Daoy (cell line): ENCODE measurements around the gene ZBP1. TPM values are rescaled to one million over a fixed set of nuclear protein-coding genes. Genes with fewer than 3 reads are reported as not detected.

Experiments
- DNase-seq: peaks from one replicate; pipeline ENCODE4 v3.0.0-alpha.2; 2015; ENCODE audit warnings: low read depth
- total RNA-seq: library from RNA; depleted of rRNA; stranded (reverse); fragments of >200 nt; shearing (Covaris generic); gene quantifications from 2 replicates; pipeline ENCODE4 v1.2.3, GENCODE V29; 2014

ZBP1 gene
- total RNA-seq, 1 experiment from 2014 or later = 0.11 TPM

DNA sequence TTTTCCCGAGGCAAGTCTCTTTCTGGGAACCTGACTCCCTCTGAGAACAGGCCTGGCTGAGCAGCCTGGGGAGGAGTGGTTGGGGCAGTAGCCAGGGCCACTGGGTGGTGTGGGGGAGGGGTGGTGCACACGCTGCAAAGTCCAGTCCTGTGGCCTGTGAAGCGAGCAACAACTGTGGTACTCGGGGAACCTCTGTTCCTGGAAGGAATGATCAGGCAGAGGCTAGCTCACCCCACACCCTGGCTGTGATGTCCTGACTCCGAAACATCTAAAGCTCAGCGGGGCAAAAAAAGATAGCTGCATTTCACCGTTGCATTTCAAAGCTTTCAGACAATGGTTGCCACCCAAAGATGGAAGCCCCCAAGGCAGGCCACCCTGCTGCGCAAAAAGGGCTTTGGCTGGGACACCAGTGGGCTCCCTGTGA, 33.8 kb downstream of the ZBP1 start:
- no peak for DNase-seq

DNA sequence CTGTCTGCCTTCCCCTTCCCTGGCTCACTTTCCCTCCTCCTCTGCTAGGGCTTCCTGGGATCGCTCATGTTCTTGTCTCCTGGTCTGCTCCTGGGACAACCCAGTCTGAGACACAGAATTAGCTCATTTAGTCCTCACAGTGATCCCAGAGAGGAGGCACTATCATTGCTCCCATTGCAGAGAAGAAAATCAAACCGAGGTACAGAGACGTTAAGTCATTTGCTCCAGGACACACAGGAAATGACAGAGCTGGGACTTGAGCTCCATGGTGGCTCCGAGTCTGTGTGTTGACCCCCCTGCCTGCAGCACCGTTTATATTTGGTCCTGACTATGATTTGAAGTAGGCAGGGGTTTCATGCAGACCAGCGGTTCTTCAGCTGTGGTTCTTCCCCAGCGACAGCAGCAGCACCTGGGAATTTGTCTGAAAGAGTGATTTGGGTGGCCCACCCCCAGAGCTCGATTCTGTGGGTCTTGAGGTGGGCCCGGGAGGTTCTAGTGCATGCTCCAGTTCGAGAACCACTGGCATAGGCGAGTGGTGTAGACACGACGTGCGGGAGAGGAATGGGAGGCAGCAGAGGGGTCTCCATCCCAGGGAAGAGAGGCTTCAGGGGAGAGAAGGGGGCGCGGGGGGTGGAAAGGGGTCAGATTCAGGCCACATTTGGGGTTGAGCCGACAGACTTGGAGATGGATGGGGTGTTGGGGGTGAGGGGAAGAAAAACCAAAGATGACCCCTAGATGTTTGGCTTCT, 34.6 kb downstream of the ZBP1 start:
- DNase-seq = no peak

DNA sequence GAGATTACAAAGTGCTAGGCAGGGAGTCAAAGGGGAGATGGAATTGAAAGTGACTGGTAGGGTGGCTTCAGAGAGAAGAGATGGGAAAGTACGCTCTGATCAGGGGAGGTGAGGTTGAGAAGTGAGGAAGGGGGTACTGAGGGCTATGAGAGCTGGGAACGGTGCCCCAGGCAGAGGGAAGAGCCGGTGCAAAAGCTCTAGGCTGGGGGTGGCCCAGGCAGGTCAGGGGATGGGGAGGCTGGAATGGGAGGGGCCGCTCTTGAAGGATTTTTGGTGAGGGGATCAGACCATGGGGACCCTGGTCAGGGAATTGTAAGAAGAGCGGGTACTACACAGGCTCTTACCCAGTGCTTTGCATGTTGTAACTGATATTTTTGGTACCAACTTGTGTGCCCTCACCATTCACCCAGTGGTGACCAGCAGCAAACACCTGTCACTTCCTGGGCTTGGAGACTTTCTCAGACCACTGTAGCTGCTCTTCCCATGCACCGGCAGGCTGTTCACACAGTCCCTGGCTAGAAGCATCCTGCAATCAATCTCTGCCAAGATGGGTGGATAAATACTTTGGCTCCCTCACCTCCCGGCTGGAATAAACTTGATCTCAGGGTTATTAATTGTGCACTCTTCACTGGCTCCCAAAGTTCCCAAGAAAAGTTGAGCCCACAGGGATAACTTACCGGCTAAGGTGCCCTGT, 35.3 kb downstream of the ZBP1 start:
- no peak for DNase-seq

DNA sequence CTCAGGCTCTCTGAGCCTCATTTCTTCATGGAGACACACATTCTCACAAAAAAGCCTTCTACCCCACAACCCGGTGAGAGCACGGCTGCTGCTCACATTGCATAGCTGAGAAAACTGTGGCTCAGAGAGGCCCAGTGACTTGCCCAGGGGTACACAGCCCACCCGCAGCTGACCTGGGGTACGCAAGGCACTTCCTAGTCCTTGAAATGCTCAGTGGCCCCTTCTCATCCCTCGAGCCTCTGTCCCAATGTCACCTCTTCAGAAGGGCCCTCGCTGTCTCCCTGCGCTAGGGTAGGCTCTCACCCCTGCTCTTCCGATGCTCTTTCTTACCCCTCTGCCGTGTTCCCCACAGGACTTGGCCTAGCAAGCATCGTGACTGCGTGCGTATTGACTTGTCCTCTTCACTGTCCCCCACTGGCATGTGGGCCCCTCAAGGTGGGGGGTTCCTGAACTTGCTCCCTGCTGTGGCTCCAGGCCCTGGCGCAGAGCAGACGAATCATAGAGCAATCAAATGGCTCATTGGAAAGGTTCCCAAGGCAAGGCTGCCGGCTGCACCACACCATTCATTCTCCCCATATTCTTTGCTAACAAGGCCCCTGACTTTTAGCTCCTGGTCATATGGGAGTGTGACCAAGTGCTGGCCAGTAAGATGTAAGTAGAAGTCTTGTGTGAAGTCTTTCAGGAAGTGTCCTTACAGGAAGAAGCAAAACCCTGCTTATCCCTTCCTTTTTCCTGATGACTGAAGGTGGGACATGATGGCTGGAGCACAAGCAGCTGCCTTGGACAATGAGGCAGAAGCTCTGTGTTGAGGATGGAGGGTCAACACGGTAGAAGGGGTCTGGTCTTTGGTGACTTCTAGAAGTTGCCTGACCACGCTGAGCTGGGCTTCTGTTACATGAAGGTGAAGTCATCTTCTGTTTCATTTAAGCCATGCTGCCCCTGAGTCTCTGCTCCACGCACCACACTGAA, 36.7 kb downstream of the ZBP1 start:
- DNase-seq = no peak

DNA sequence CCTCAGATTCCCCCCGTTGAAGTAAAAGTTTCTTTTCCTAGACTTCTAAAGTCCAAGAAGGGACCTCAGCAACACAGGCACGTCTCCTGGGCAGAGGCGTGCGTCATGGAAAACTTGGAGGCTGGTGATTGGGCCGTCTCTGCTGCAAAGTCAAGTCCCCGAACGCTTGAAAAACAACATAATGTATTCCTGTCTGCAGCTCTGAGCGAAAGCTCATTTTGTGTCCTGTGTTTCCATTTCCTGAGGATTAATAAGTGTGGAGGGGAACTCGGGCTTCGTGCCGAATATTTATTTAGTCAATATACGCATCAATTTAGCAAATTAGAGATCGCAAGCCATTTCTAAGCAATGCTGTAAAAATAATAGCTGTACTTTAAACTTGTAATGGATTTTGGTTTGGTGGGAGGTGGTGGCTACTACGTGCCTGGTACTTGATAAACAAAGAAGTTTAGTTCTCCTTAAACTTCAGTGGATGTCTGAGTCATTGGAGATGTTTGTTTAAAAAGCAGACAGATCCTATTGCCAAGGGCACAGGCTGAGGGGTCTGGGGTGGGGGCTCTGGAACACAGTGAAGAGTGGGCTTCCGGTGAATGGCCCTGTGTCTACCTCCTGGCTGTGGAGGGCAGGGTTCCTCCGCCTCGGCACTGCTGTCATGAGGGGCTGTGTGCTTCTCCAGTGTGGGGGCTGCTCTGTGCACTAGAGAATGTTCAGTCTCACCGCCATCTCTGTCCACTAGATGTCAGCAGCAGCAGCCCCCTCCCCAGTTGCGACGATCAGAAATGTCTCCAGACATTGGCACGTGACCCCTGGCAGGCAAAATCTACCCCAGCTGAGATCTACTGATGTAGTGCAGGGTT, 37.6 kb downstream of the ZBP1 start:
- DNase-seq = peak; percentile 34

DNA sequence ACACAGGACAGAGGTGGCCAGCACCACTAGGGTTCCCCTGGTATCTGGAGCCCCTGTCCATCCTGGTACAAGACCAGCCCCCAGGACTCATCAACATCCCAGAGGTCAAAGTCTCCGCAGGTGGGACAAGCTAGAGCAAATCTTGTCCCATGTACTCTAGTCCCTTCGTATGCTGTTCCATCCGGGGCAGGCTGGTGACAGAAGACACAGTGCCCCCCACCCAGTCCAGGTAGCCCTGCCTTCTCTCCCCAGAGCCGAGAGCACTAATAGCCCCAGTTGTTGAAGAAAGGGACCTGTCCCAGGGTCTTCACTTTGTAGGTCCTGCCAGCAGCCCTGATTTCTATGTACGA, 38.2 kb downstream of the ZBP1 start:
- no peak for DNase-seq

DNA sequence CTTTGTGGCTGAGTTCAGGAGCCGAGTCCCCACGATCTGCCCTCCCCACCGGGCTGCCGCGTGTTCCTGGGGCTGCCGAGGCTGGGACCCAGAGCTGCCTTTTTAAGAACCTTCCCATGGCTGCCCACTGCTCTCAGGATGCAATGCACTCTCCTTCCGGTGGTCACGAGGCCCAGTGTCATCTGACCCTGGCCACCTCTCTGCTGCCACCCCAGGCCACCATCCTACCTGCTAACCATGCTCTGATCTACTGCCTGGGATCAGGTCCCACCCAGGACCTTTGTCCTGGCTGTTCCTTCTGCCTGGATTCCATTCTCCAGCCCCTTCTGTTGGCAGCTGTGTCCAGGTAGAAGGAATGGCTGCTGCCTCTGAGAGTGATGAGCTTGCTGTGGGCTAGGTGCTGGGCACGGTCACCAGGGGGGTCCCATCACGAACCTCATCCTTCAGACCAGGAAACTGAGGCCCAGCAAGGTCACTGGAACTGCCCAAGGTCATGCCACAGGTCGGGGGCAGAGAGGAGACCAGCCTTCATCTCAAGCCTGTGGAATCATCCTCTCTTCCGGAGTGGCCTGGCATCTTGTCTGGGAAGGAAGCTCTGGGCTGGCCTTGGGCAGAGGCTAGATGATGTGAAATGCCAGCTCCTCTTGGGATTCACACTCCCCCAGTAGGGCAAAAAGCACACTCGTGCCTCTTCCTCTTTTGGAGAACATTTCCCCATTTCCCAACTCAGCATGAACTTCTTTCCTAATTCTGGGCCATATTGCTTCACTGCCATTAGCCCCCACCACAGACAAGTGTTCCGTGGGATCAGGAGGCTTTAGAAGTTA, 38.8 kb downstream of the ZBP1 start:
- no peak for DNase-seq

DNA sequence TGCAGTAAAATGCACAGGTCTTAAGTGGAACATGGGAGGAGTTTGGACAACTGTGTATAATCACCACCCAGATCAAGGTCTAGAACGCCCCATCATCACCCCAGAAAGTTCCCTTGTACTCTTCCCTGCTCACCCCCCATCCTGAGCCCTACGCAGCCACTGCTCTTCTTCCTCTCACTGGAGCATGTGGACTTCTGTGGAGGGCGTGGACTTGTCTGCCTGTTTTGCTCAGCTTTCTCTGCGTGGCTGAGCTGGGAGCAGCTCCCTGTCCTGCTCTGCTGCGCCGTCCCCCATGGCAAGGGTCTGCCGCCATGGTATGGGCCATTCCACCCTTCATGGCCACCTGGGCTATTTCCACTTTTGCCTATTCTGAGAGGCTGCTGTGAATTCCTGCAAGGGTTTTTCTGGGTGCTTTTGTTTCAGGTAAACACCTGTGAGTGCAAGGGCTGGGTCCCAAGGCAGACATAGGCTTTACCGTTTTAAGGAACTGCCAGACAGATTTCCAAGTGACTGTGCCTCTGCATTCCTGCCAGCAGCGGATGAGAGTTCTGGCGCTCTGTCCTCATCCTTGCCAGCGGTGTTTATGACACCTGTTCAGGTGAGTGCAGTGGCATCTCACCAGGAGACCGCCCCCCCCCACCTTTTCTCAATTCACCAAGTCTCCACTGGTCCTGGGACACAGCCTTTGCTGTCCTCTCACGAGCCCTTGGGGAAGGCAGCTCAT, 39.6 kb downstream of the ZBP1 start:
- no peak for DNase-seq

DNA sequence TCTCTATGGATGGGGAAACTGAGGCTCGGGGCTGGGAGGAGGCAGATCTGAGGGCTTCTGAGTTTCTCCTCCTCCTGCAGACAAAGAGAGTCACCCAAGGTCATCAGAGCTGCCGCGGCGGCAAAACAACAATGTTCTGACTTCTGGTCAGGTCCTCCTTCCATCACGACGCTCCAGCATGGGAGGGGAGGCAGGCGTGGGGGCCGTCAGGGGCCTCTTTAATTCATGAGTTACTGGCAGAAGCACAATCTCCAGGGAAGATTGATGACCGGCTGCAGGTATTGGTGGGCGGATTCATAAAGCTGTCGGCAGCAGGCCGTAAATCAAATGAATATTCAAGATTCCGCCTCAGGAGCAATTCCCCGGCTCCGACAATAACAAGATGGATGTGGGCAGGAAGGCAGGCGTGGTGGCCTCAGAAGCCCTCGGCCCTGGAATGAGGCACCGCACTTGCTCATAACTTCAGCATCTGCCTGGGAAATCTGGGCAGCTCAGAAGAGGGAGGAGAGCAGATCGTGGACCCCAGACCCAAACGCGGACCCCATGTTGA, 40.3 kb downstream of the ZBP1 start:
- DNase-seq = no peak

DNA sequence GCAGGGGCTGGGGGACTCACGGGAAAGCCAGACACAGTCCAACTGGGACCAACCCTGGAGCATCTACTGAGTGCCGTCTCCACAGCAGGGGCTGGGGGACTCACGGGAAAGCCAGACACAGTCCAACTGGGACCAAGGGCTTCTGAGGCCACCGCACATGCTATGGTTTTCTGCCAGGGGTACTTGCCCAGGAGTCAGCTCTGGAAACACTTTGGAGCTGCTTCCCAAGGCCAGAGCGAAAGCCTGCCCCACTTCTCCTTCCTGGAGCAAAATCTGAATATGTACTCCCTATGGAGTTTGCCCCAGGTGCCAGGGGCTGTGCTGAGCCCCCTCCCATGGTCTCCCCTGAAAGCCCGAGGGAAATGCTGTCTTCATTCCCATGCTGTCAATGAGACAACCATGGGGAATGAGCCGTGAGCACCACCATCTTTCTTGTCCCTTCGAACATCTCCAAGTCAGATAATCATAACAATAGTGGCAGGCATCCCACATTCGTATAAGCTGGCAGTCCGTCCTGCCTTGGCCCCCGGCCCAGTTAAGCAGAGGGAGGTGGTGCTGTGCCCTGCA, 40.8 kb downstream of the ZBP1 start:
- DNase-seq = no peak

DNA sequence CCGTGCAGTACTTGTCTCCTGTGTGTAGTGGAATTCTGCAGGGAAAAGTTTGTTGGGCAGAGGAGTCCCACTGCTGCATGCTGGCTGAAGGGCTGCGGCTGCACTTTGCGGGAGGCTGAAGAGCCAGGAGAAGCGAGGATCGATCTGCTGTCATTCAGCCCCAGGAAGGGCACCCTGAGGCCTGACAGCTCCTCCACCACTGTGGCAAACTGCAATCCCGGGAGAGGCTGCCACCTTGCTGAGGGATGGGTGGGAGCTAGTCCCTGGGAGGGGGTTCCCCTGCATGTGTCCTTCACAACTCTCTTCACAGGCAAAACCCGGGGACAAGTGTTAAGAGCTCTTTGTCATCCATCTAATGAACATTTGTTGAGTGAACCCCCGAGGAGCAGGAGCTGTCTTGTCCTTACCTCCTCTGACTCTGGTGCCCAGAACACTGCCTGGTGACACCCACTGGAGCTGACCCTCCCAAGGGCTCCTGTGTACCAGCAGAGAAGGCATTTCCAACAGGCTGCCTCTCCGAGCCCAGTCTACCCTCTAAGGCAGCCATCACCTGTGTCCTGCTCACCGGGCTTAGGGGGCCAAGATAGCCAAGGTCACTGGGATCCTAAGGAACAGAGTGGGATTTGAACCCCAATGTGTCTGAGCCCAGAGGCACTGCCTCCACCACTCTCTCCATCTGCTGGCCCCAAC, 41.6 kb downstream of the ZBP1 start:
- no peak for DNase-seq

DNA sequence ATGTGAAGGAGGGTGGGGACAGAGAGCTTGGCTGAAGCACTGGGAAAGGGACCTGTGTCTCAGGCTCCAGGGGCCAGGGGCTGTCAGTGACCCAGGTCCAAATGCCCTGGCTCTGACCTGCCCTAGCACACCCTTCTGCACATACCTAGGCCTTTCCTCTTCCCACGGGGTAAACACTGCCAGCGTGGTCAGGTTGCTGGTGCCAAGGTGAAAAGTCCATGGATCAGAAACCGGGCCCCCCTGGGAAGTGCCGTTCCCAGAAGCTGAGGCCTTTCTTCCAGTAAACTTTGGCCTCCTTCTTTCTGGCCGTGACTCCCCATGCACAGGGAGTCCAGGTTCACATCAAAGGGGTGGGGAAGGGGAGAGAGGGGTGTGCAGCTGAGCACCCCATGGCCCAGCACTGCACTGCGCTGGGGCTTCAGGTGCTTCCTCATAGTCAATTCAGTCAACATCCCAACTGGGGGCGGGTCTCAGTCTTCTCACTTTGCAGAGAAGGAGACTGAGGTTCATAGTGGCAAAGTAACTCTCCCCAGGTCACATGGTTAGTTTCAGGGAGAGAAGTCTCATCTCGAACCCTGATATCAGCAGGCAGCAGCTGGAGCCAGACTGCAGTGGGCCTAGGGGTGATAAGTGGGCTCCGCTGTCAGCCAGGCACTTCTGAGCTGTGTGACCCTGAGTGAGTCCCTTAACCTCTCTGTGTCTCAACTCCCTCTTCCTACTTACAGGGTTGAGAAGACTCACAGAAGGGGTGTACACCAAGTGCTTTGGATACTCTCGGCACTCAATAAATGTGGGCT, 42.3 kb downstream of the ZBP1 start:
- DNase-seq = no peak

DNA sequence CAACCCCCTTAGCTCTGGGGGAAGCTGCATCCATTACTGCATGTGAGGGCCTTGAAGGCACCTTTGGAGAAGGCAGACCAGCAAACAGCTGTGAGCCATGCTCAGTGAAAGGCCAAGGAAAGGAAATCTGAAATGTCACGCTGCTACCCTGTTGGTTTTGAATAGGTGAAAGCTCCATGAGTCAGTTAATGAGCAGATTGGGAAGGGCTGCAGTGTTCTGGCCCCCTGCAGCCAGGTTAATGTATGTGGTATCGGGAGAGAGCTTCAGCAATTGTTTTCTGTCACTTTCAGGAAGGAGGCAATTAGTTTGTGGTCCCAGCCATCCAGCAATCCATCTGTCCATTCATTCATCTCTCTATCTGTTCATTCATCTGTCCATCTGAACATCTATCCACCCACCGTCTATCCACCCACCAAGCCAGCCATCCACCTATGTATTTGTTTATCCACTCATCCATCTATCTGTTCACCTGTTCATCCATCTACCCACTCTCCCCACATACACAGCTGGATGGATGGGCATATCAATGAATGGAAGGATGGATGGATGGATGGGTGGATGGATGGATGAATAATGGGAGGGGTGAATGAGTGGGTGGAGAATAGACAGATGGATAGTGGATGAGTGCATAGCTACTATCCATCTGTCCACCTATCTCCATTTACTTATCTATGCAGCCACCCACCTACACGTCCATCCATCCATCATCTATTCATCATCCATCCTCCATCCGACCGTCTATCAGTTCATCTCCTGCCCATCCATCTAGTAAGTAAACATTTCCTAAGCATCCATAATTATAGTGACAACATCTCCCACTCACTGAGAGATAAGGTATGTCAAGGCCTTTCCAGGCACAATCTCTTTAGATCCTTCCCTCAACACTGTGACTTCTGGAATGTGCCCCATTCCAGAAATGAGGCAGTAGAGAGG, 43.3 kb downstream of the ZBP1 start:
- no peak for DNase-seq

DNA sequence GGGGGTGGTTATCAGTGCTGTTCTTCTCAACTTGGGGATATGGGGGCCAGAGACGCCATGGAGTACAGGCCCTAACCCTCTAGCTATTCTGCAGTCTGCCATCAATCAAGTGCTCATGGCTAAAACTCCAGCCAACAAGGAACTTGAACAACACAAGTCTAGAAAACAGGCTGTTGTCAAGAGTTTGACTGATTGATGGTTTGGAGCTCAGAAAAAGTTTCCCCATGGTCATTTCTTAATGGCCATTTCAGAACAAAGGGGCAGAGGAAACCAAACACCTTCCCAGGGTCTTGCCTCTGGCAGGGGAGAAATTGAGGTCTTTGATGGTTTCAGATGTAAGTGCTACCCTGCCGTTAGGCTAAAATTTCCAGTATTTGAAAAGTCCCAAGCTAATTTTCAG, 44.2 kb downstream of the ZBP1 start:
- DNase-seq = no peak

DNA sequence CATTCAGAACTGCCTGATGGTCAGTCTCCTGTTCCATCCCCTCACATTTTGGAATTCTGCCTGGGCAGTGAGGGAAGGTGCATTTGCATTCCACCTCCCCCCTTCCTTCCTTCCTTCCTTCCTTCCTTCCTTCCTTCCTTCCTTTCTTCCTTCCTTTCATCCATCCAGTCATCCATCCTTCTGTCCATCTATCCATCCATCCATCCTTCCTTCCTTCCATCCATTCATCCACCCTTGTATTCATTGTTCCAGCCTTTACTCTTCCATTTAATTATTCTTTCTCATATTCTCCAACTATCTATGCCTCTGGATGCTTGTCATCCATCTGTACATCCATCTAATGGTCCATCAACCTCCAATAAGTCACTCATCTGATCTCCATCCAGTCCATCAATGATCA, 45.3 kb downstream of the ZBP1 start:
- no peak for DNase-seq

DNA sequence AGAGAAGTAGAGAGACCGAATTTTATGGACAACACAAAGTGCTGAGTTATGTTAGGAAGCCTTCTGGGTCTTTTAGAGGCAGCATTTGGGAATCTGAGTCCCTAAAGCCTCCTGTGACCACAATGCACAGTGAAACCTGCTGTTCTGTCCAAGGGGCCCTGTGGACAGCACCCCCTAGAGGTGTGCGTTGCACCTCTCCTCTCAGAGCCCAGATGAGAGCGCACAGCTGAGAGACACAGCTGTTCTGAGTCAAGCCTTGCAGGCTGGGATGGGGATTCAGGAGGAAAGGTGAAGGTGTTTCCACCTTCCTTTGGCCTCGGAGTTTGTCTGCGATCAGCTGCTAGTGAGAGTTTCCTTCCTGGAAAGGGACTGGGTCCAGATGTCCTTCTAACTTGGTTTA, 46.3 kb downstream of the ZBP1 start:
- no peak for DNase-seq

DNA sequence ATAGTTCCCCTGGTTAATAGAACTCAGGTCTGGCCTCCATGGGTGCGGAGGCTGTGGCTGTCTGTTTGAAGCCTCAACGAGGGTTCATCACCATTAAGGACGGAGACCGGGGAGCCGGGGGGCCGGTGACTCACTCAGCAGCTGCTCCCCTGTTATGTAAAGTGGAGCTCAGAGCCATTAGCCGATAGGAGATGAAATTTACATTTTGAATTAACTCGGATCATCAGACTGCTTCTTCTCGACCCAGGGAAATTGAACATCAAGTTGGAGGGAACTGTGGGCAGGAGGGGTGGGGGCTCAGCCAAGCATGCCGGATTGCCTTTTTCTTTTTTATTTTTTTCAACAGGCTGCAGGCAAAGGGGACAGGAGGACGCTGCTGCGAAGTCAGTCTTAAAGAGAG, 47.0 kb downstream of the ZBP1 start:
- DNase-seq = no peak
